Fibroblast of peridontal ligament (primary cell): ENCODE data around the gene KCNG2.

Experiments used
- DNase-seq: peaks from one replicate; pipeline ENCODE4 v3.0.0-alpha.2; 2010; ENCODE audit errors: extremely low read depth

Gene KCNG2

DNA sequence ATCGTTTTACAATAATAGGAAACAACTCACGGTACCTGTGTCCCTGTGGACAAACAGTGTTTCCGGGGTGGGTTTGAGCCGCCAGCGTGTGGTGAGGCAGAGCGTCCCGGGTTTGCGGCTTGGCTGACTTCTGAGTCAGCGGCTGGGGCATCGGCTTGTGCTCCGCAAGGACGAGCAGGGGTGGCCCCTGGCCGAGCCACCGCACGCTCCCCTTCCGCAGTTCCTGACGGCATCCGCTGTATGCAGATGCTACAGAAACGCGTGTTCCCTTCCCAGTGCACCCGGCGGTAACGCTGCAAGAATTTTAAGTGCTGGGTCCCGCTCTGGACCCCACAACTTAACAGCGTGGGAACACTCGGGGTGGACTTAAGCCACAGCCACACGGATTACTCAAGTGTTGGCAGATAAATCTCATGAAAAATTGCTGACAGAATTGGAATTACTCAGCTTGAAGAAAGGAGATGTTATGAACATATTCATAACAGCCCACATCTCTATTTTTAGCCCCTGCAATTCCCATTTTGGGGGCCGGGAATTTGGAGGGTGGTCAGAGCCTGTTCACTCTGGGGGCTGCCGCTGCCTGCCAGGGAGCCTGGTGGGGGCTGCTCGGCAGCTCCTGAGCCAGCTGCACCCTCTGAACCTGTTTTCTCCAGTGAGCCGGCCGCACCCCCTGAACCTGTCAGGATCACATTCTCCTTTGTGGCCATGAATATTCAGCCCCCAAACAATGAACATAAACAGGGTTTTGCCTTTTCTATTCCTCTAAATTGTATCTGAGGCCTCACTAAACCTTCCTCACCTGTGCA is 12.6 kb upstream of the KCNG2 start:
- DNase-seq: no peak

DNA sequence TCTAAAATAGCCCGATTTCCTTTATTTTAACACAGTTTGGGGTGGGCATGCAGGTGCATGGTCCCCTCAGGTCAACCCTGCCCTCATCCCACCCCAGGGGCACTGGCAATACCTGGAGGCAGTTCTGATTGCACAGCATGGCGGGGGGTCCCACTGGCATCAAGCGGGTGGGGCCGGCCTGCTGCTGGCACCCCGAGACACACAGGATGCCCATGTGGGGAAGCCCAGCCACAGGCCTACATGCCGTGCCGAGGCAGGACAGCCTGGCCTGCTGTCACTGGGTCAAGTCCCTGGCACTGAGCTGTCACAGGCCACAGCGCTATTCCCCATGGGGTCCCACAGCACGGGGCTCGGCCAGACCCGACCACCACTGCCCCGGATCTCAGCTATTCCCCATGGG is 11.9 kb upstream of the KCNG2 start:
- DNase-seq: no peak

DNA sequence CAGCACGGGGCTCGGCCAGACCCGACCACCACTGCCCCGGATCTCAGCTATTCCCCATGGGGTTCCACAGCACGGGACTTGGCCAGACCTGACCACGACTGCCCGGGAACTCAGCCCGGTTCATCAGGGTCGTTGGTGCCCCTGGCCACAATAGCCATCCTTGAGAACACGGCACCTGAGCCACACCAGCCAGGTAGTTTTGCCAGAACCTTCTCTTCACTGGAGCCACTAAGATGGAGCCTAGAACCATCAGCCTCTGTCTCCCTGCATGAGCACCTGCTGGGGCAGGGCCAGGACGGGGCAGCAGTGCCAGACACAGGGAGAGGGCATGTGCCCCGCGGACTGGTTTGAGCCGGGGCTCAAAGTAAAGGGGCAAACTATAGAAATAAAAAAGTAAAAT is 11.4 kb upstream of the KCNG2 start:
- no peak for DNase-seq

DNA sequence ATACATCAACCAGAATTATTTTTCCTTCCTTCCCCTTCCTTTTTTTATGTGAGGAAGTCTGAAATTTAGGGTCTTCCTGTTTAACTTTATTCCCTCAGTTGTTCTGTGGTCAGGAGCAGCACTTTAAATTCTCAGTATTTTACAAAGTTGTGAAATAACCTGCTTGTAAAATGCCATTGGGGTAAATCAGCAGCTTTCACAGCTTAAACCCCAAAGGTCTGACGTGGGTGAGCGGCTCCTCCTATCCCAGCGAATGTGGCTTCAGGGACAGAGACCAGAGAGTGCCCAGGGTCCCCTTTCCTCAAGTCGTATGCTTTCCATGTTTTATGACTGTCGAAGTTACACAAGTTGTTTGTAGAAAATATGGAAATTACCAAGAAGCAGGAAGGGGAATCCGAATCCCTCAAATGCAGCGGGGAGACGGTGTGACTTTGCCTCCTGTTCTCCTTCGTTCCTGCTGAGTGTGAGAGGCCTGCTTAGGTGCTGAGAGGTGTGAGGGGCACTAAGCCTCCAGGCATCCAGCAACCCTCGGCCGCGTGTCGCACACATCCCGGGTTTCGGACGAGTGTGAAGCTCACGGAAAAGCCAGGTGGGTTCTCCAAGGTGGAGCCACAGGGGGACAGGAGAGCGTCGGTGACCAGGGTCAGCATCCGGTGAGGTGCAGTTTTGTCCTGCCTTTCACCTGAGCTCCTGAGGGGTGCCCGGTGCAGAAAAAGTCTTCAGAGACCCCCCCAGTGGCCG is 10.8 kb upstream of the KCNG2 start:
- DNase-seq: peak; percentile 48

DNA sequence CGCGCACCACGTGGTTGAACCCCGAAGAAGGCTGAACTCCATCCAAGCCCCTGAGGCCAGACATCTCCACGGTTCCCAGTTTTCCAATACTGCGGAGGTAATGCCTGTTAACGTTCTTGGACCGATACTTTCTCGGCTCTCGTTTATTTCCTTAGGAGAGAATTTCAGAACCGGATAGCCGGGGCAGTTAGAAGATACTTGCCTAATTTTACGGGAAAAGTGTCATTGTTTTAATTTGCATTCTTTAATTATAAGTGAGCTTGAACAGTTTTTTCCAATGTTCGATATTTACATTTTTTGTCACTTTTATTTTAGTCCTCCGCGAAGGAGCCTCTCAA is 10.2 kb upstream of the KCNG2 start:
- DNase-seq: no peak

DNA sequence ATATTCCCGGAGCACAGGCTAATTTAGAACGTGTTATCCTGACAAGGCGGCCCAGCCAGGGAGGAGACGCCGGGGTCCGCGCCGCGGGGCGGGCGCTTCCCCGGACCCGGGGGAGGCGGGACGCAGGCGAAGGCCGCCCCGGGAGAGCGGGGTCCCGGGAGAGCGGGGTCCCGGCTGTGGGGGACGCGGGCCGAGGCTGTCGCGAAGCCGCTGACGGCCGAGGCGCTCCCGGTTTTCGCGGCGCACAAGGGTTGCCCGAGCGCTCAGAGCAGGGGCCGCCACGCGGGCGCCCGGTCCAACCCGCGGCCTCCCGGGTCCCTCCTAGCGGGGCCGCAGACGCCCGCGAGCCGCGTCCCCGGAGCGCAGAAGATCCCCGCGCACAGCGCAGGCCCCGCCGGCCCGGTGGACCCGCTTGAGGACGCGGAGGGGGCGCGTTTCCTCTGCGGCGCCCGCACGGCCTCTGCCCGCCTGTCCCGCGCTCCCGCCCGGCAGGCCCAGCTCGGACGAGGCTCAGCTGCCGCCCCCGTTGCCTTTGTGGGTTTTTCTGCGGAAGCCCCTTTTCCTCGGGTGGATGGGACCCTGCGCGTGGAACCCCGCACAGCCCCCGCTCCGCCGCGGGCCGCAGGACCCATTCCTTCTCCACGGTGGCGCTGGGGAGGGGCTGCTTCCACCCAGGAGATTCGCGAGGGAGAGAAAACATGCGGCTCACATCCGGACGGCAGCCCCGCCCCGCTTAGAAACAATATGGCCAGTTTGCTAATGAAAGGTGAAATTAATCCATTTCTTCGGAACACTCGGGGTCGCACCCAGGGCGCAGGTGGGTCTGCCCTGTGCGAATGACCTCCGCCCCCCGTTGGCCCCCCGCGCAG is 9.6 kb upstream of the KCNG2 start:
- DNase-seq: no peak

DNA sequence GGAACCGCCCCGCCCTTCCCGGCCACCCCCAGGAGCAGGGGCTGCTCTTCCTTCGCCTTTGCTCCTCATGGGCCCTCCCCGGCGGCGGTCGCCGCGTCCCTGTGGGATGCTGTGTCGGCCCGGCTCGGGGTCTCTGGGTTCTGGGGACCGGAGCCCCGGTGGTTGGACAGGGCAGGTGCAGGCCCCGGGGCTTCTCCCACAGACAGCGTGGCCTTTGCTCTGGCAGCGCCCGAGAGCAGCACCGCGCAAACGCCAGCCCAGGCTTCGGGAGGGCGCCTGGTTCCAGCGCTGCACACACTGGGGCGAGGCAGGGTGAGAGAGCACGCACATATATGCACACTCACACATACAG is 9.0 kb upstream of the KCNG2 start:
- no peak for DNase-seq

DNA sequence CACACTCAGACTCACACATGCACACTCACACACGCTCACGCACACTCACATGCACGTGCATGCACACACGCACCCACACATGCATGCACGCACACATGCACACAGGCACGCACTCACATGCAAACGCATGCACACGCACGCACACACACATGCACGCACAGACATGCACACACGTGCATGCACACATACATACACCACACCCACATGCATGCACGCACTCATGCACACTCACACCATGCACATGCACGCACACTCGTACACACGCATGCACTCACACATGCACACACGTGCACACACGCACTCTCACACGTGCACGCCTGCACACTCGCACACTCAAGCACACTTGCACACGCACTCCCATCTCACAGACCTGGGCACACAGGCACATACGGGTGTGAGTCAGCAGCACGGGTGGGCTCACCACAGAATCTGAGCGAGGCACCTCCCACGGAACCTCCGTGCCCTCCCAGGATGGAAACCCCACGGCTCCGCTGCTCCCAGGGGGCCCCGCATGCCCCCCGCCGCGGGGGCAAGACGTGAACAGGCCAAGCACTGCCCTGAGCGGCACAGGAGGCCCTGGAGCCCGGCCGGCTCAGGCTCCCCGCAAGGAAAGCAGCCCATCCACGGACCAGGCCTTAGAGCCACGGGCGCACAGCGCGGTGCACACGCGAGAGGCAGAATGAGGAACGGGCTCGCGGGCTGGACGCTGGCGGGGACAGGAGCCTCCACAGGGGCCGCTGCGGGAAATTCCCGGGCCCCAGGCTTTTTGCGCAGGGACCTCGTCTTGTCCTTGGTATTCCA is 8.4 kb upstream of the KCNG2 start:
- no peak for DNase-seq

DNA sequence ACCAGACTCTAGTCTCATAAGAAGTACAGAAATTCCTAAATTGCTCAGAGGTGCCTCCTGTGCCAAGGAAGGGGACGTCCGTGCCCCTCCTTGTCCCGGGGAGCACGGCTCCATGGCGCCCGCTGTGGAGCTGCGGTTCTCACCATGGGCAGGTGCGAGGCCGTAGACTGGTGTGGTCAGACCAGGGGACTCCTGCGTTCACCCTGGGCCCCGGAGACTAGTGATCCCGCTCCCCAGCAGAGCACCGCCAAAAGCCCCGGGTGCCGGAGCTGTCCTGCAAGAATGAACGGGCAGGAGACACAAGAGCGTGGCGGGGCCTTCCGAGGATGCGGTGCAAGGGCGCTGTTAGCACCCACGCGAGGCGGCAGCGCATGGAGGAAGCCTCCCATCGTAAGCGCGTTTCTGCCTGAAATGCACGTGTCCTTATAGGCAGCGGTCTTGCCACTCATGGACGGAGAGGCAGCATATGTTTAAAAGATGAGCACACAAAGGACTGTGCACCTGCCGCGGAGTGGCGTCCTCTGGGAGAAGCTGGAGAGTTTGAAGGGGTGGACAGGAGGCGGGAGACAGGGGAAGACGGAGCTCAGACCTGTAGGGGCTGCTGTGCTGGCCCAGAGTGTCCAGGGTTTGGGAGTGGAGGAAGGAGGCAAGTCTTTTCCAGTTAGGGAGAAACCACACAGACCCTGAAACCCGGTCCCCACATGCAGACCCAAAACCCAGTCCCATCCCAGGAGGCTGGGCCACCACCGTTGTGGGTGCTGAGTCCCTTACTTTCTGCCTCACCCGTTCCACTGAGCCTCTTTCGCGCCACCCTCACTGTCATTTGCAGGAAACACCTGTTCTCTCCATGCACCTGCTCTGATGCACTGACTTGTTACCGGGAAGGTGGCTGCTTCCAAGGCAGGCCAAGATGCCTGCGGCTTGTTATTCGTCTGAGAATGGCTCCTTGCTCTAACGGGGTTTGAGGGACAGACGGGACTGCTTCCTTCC is 7.5 kb upstream of the KCNG2 start:
- DNase-seq: no peak

DNA sequence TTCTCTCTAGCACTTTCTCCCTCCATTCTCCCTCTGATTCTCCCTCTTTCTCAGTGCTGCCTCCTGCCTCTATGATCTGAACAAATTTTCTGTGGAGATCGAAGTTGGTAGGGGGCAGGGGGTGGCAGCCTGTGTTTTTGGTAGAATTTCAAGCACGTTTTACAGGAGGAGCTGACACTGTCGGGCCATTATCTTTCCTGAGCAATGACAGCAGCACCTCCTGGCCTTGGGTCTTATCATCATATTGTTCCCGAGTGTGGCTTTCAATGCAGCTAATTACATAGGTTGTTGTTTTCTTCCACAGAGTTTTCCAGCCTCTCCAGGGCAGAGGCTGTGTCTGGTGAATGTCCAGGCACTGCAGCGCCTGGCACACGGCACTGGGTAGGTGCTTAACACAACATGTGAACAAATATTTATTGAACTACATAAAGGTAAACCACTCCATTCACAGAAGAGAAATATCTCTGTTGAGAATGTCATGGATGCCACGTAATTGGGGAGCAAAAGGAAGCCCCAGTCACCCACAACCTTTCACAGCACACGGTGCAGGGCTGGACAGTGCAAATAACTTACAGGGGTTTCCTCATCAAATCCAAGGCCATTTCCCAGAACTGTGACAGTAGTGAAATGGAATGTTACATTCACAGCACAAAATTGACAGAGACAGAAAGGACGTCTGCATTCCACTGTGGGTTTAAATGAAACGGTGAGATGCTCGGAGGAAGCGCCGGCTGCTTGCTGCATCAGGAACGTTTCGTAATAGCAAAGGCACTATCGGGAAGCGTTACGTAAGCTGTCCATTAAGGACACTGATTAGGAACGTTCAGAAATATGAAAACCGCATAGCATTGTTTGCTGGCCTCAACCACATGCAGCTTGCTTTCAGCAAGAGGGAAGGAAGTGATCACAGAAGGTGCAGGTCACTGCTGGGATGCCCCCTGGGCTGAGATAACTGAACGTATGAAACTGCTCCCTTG is 6.5 kb upstream of the KCNG2 start:
- peak; percentile 99 for DNase-seq

DNA sequence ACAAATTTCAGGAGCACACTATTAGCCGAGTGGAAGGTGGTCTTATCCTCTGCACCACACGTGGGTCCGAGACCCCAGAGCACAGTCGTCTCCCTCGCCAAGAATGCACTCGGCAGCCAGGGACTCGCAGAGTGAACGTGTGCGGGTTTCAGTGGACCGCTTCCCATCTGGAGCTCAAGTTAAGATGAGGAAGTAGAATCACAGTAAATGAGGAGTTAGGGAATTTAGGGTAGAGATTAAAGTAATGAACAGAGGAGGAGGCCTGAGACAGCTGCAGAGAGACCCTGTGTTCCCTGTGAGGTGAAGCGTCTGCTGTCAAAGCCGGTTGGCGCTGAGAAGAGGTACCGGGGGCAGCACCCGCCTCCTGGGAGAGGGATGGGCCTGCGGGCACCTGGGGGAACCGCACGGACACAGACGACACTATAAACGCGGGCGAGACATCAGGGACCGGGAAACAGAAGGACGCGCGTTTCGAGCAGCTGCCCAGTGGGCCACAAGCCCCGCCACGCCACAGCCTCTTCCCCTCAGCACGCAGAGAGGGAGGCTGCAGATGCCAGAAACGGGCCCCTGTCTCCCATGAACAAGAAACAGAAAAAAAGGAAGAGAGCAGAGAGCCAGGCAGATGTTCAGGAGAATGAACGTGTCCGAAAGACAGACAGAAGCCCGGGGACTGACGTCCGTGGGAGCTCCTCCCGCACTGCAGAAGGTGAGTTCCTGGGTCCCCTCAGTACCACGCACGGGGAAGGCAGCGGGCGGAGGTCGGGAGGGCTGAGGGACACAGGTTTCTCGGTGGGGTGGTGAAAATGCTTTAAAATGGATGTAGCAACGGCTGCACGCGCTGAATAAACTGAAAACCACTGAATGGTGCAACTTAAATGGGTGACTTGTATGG is 5.4 kb upstream of the KCNG2 start:
- no peak for DNase-seq

DNA sequence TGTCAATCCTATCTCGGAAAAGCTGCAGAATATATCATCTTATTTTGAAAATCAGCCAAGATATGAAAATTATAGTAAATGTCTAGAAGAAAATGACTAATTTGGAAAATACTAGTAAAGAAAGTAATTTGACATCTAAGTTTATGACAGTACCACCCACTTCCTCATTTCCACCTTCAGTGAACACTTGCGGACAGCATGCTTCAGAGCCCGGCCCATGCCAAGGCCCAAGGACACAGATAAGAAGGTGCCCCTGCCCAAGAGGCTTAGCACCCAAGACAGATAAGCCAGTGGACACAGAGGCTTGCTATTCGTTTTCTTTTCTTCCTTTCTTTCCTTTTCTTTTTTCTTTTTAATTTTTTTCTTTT is 4.8 kb upstream of the KCNG2 start:
- DNase-seq: no peak

DNA sequence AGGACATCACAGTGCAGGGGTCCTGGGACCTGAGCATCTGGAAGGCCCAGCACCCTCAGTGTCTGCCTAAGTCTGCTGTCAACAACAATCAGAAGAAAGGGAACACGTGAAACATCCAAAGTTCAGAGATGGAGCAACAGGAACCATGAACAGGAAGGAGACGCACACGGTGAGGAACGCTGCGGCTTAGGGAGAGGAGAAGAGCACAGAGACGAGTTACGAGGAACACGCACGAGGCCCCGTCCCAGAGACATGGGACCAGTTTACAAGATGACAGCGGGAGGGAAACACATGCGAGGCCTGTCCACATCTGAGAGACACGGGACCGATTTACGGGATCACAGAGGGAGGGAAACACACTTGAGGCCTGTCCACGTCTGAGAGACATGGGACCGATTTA is 2.9 kb upstream of the KCNG2 start:
- DNase-seq: no peak

DNA sequence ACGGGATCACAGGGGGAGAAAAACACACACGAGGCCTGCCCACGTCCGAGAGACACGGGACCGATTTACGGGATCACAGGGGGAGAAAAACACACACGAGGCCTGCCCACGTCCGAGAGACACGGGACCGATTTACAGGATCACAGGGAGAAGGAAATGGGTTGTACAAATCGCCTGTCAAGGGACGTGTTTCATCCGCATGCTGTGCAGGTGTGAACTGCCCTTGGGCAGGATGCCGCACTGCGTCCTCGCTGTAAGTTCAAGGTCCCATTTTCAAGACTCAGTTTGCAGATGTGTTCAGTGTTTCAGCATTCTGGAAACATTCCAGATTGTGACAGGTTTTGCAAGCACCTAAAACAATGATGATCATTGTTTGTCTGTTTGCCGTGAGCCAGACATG is 2.3 kb upstream of the KCNG2 start:
- DNase-seq: no peak

DNA sequence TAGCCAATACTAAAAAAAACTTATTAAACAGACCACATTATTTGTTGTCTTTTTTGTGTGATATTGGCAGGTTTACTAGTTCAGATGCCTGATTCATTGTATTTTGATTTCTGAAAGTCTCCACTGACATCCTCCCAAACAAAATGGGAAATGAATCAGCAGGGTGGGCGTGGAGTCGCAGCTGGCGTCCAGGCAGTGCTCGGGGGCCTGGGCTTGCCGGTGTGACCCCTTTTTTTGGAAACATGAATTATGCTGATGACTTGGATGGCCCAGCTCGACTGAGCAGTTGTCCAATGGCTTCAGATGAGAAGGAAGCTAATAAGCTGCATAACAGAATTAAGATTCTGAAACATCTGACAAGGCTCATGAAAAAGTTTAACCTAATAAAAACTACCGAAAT is 1.7 kb upstream of the KCNG2 start:
- DNase-seq: no peak

DNA sequence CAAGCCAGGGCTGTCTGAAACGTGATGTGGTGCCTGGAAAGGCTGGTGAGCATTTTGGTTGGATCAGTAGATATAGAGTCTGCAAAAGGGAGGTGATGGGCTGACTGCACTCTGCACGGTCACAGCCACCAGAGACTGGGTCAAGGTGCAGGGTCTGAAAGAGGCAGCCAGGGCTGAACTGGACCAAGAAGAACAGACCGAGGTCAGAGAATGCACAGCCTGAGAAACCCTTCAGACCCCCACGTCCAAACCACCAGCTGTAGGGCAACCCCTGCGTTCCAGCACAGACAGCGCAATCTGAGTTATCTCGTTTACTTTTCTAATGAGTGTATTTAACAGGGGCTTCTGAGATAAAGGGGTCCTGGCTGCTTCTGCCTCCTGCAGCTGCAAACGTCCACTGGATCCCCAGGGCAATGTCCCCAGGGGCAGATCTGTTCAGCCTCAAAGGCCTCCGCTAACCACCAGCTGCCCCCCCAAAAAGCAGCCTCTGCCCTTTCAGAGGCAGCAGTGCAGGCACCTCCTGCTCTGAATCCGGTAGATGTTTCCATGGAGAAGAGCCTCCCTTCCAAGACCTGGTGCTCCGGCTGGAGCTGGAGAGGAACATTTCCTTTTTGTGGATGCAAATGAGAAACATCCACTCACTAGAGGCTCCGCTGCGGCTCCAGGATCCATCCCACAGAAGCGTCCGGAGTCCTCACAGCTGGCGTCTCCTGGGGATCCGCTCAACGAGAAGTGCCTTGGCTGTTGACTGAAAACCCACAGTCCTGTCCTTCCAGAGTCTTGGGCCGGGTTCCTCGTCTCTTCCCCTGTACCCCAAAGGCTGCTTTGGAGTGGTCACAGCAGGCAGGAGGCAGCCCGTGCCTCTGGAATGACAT is 970 bp upstream of the KCNG2 start:
- peak; percentile 42 for DNase-seq

DNA sequence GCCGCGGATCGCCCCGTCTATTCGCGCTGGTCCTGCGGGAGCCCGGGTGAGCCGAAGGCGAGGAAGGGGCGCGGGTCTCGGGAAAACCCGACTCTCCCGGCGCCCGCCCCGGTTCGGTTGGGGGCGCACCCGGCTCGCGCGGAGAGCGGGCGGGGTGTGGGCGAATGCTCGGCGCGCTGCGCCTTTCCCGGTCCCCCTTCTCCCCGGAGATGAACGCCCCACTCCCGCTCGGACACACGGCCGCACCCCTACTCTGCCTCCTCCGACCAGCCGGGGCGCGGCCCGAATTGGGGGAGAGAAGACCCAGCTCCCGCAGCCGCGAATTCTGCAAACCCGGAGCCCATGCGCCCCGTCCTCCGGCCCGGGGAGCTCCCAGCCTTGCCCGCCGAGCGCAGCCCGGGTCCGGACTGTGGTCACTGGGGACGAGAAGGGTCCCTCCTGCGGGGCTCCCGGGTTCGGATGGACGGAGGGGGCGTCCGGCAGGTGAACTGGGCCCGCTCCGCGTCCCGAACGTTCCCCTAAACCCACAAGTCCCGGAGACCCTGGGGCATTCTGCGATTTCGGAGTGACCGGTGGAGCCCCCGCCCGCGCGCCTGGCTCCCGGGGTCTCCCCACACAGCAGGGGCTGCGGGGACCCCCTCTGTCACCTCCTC is 734 bp downstream of the KCNG2 start:
- no peak for DNase-seq
